ENCODE measurements around the gene KRTAP17-1.

Gene KRTAP17-1

GRCh38 chr17:41333098-41333497 is 17.6 kb upstream of the KRTAP17-1 start:
- no peak for DNase-seq

GRCh38 chr17:41332239-41332638 is 16.7 kb upstream of the KRTAP17-1 start:
- no peak for DNase-seq

GRCh38 chr17:41331606-41332005 is 16.1 kb upstream of the KRTAP17-1 start:
- no peak for DNase-seq

- peak in 17 of 58 donors; percentile 5 to 28 (median 13) for DNase-seq
Measured at GRCh38 chr17:41329279-41329948, 13.9 kb upstream of the KRTAP17-1 start.

GRCh38 chr17:41328207-41328606 is 12.7 kb upstream of the KRTAP17-1 start:
- DNase-seq = no peak

GRCh38 chr17:41327411-41328120 is 12.1 kb upstream of the KRTAP17-1 start:
- DNase-seq = no peak

- no peak for DNase-seq
Measured at GRCh38 chr17:41326173-41327145, 10.9 kb upstream of the KRTAP17-1 start.

GRCh38 chr17:41325611-41326010 is 10.1 kb upstream of the KRTAP17-1 start:
- no peak for DNase-seq

GRCh38 chr17:41325126-41325525 is 9.6 kb upstream of the KRTAP17-1 start:
- DNase-seq = no peak

- no peak for DNase-seq
Measured at GRCh38 chr17:41324180-41325075, 8.9 kb upstream of the KRTAP17-1 start.

GRCh38 chr17:41322903-41323895 is 7.7 kb upstream of the KRTAP17-1 start:
- no peak for DNase-seq

- DNase-seq = no peak
Measured at GRCh38 chr17:41322094-41322902, 6.8 kb upstream of the KRTAP17-1 start.

- no peak for DNase-seq
Measured at GRCh38 chr17:41318231-41318630, 2.7 kb upstream of the KRTAP17-1 start.

- DNase-seq = no peak
Measured at GRCh38 chr17:41315814-41316445, 420 bp upstream of the KRTAP17-1 start.

GRCh38 chr17:41311111-41311510 is 4.4 kb downstream of the KRTAP17-1 start:
- DNase-seq = no peak

- DNase-seq = no peak
Measured at GRCh38 chr17:41308918-41309359, 6.6 kb downstream of the KRTAP17-1 start, which contains the start of gene KRTAP16-1. KRTAP16-1 (minus strand) TSS chr17:41309309; CDS start chr17:41309253, 56 bp downstream.

GRCh38 chr17:41308251-41308917 is 7.1 kb downstream of the KRTAP17-1 start:
- DNase-seq = peak in 33 of 58 donors; percentile 12 to 77 (median 40)

Measured in anterior cingulate cortex (tissue), 58 donors.